GM12875 (cell line): Measurements from ENCODE around the gene CCDC77.

Source experiments
- H3K4me3 ChIP-seq: one replicate; pipeline ENCODE4 v1.5.1; 2011; ENCODE audit warnings: low read depth, low read length, control low read depth
- CTCF ChIP-seq: IDR thresholded peaks from 2 replicates; pipeline ENCODE4 v1.5.1; 2011; ENCODE audit warnings: low read depth, mild to moderate bottlenecking, control low read depth, inconsistent platforms, low read length, moderate library complexity, borderline replicate concordance; ENCODE audit not compliant: insufficient read depth

The CCDC77 gene

GRCh38 chr12:467591-467990 is 66.1 kb downstream of the CCDC77 start:
- TF ChIP-seq CTCF, result no peak
- H3K4me3 ChIP-seq, result no peak overlapping the region

- H3K4me3 ChIP-seq, result no peak overlapping the region
- TF ChIP-seq CTCF, result no peak
These were observed 67.4 kb downstream of the CCDC77 start for GRCh38 chr12:468671-469389.

- no peak for TF ChIP-seq CTCF
- no peak overlapping the region for H3K4me3 ChIP-seq
These were observed 68.7 kb downstream of the CCDC77 start for GRCh38 chr12:470133-470532.

GRCh38 chr12:473198-473597 is 71.8 kb downstream of the CCDC77 start:
- no peak for TF ChIP-seq CTCF

GRCh38 chr12:473863-474577 is 72.6 kb downstream of the CCDC77 start:
- no peak overlapping the region for H3K4me3 ChIP-seq
- TF ChIP-seq CTCF, result no peak

More at GRCh38 chr12:473198-473597, 71.8 kb downstream of the CCDC77 start:
- no peak overlapping the region for H3K4me3 ChIP-seq

- no peak for TF ChIP-seq CTCF
- no peak overlapping the region for H3K4me3 ChIP-seq
These were observed 73.8 kb downstream of the CCDC77 start for GRCh38 chr12:475286-475685.

- no peak for TF ChIP-seq CTCF
- H3K4me3 ChIP-seq, result no peak overlapping the region
These were observed 77.7 kb downstream of the CCDC77 start for GRCh38 chr12:479161-479560.
